HG03135 (cell line): Measurements from ENCODE around the gene KCNK10.
"Not testable (repeated sequence)": the region's sequence is repeated elsewhere in the genome, so short reads cannot be mapped to it uniquely, and the experiment has no call there.

Experiments used
- ATAC-seq: cut with Tn5 transposase; IDR thresholded peaks from one replicate; pipeline ENCODE4 v1.9.1; 2021; ENCODE audit warnings: mild to moderate bottlenecking, moderate library complexity; ENCODE audit not compliant: unreplicated experiment

KCNK10 gene

DNA sequence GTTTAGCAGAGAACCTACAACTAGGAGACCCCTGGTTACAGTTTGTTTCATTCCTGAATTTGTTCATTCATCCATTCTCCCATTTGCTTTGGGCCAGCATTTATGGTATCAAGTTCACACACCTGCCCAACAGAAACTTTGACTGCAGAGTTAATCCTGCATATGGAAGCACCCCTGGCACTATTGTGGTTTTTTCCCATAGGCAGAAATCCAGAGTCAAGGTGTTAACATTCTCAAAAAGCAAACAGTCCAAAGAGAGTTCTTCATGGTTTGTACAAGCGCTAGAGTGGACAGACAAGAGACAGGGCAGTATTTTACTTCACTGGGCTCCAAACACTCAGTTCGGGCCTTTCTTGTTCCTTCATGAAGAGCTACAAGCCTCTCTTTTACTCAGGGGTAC is 51.9 kb downstream of the KCNK10 start:
- ATAC-seq, result no peak

DNA sequence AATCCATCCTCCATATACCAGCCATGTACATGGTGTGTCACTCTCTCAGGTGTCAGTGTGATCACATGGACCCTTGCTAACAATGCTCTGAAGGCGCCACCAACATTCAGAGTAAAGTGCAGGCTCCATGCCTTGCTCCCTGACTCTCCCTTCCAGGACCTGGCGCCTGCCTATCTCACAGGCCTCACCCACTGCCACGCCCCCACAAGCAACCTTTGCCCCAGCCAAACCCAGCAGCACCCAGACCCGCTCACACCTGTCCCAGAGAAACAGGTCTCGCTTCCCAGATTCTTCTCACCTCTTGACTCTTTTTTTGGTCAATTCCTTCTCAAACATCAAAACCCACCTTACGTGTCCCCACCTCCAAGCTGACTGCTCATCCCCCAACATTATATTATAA is 52.3 kb downstream of the KCNK10 start:
- ATAC-seq, result no peak

GRCh38 chr14:88269806-88270420 is 53.2 kb downstream of the KCNK10 start:
- ATAC-seq, result no peak

- ATAC-seq, result no peak
Observed at GRCh38 chr14:88266474-88266873, 56.6 kb downstream of the KCNK10 start.

GRCh38 chr14:88264116-88264515 is 59.0 kb downstream of the KCNK10 start:
- ATAC-seq, result no peak

- ATAC-seq, result not testable (repeated sequence)
Observed at GRCh38 chr14:88261302-88261701, 61.8 kb downstream of the KCNK10 start.

- ATAC-seq, result no peak
Observed at GRCh38 chr14:88258021-88258420, 65.0 kb downstream of the KCNK10 start.

GRCh38 chr14:88256997-88257950 is 65.8 kb downstream of the KCNK10 start:
- ATAC-seq, result no peak

DNA sequence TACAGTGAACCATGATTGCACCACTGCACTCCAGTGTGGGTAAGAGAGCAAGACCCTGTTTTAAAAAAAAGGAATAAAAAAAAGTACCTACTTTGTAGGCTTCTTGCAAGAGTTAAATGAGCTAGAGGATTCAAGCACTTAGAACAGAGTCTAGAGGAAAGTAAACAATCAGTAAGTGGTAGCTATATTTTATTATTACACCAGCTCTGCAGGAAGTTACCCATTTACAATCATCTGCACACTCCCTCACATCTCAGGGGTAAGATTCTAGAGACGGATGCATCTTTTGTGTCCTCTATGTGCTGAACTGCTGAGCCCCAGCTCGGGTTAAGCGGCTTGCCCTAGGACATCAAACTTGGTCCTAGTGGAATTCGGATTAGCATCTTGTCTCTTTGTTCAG is 67.3 kb downstream of the KCNK10 start:
- no peak for ATAC-seq

DNA sequence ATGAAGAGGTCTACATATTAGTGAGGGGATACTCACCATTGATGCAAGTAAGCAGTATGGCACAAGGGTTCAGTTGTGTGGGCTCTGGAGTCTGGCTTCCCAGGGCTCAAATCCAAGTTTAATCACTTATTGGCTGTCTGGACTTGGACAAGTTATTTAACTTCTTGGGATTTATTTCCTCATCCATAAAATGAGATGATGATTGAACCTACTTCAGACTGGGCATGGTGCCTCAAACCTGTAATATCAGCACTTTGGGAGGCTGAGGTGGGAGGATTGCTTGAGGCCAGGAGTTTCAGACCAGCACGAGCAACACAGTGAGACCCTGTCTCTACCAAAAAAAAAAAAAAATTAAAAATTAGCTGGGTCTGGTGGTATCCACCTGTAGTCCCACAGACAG is 67.9 kb downstream of the KCNK10 start:
- ATAC-seq, result no peak

DNA sequence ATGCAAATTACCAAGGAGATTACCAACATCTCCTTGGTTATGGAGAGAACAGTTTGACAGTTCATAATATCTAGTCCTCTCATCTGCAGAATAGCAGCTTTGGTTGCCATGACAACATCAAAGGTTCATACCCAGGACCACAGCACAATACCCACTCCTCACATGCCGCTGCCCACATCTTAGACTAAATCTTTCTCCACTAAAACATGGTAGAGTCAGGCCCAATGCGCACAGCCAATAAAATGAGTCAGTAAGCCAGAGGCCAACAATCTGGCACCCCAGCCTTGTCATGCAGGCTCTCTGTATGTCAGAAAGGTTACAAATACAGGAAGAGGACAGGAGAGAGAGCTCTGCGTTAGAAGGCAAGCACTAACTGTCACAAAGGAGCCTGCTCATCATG is 70.6 kb downstream of the KCNK10 start:
- ATAC-seq, result no peak

DNA sequence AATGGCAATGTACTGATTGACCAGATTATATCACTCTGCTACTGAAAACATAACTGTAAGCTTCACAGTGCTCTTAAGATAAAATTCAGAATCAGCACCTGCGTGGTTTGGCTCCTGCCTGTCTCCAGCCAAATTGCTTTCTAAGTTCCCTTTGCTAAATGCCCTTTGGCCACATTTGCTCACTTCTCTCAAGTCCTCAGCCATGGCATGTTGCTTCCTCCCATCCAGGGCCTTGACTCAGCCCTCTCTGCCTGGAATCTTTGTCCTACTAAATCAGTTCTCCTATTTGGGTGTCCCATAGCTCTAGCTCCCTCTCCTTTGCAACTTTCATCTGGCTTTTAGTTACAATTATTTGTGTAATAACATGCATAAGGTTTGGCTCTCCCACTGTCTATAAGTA is 71.4 kb downstream of the KCNK10 start:
- ATAC-seq, result no peak

DNA sequence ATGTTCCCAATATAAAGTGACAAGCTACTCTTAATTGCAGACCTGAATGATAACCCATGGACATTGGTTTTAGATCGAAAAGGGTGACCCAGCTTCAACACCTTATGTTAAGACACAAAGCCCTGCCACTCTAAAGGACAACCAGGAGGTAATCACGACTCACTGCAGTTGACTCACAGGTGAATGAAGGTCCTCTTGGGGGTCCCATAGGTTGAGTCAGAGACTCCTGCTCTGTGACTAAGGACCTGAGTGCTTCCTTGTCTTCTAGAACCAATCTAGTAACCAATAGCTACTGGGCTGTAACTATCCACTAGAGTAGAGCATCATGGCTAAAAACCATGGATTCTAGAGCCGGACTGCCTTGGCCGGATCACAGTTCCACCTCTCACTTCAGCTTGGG is 73.8 kb downstream of the KCNK10 start:
- ATAC-seq, result no peak

- no peak for ATAC-seq
Observed at GRCh38 chr14:88248606-88249005, 74.5 kb downstream of the KCNK10 start.

GRCh38 chr14:88247228-88247627 is 75.8 kb downstream of the KCNK10 start:
- ATAC-seq, result no peak

- ATAC-seq, result no peak
Observed at GRCh38 chr14:88245321-88245720, 77.7 kb downstream of the KCNK10 start.

GRCh38 chr14:88243946-88244345 is 79.1 kb downstream of the KCNK10 start:
- ATAC-seq, result no peak

- ATAC-seq, result no peak
Observed at GRCh38 chr14:88242446-88242845, 80.6 kb downstream of the KCNK10 start.

DNA sequence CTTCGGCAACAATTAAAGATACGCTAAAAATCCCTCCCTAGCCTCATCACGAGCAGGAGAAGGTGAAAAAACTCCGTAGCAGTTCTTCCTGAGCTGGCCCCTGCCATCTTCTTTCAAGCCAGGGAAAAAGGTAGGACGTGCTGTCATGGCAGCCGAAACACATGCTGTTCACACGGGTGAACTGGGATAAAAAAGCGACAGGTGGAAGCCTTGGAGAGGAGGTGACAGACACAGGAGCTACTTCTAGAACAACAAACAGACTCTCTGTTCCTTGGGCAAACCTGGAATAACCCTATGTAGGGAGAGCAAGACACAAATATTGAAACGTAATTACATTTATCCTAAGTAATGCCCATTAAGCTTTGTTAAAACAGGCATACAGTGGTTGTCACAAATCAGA is 81.3 kb downstream of the KCNK10 start:
- no peak for ATAC-seq

DNA sequence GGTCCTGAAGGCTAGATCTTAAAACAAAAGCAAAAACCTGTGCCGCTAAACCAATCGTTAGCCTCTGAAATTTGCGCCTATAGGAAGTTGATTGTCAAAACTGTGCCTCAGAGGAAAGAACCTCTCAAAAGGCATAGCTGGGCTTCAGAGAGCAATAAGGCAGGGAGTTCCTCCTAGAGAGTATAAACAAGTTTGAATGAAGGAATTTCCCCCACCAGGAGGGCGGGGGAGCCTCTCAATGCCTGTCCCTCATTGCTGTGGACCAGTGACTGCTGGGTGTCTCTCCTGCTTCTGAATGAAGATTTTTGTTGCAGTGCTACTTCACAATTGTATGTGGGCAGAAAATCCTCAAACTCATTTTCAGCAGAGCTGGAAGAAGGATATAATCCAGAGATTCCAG is 88.6 kb downstream of the KCNK10 start:
- ATAC-seq, result no peak

DNA sequence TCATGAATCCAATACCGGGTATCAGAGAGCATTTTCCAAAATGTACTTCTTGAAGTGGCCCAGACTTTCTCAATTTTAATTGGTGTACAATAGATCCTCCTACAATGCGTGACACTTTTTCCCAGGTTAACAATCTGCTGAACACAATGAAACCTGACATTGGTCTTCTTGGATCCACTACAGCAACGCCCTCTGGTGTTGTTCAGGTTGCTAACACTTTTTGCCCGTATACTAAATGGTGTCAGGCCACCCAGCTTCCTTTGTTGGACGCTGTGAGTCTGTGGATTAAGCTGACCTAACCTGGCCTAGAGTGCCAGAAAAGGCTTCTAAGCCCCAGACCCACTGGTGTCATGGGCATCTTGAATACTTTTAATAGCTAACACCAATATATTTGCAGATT is 89.2 kb downstream of the KCNK10 start:
- ATAC-seq, result no peak

- ATAC-seq, result no peak
Observed at GRCh38 chr14:88232771-88233170, 90.3 kb downstream of the KCNK10 start.
